Spleen (tissue), 11 donors: ENCODE results near the gene GAS6. TPM values are rescaled to one million over a fixed set of nuclear protein-coding genes. Genes with fewer than 3 reads are reported as not detected.

Experiments used
- DNase-seq: peaks from one replicate; pipeline ENCODE4 v3.0.0-alpha.2; 2020
- H3K27ac ChIP-seq, 8 donors: fragments of 200-600 bp; sonication (generic) in 7 of 8; 1 replicate in 4 of 8; 2 replicates in 4 of 8; pipeline versions ENCODE4 v1.5.0 to v1.8.0; 2016 to 2021; ENCODE audit warnings: inconsistent platforms in 4 of 8, mild to moderate bottlenecking in 4 of 8, moderate library complexity in 1 of 8
- H3K27me3 ChIP-seq, 7 donors: fragments of 200-600 bp; sonication (generic) in 6 of 7; replicated peaks in 1 of 7; 1 replicate in 4 of 7; 2 replicates in 3 of 7; pipeline versions ENCODE4 v1.5.0 to v1.8.0; 2016 to 2021; ENCODE audit warnings: inconsistent platforms in 3 of 7, mild to moderate bottlenecking in 1 of 7
- H3K36me3 ChIP-seq, 6 donors: fragments of 200-600 bp; sonication (generic) in 5 of 6; 1 replicate in 4 of 6; 2 replicates in 2 of 6; pipeline versions ENCODE4 v1.5.0 to v1.8.0; 2016 to 2021; ENCODE audit warnings: inconsistent platforms in 2 of 6
- H3K4me1 ChIP-seq, 6 donors: fragments of 200-600 bp; sonication (generic) in 5 of 6; 1 replicate in 3 of 6; 2 replicates in 3 of 6; pipeline versions ENCODE4 v1.5.0 to v1.8.0; 2016 to 2021; ENCODE audit warnings: inconsistent platforms in 3 of 6
- H3K4me3 ChIP-seq, 8 donors: fragments of 200-600 bp; sonication (generic) in 7 of 8; 1 replicate in 4 of 8; 2 replicates in 4 of 8; pipeline versions ENCODE4 v1.5.0 to v1.8.0; 2016 to 2021; ENCODE audit warnings: inconsistent platforms in 4 of 8, mild to moderate bottlenecking in 4 of 8, moderate library complexity in 2 of 8
- H3K9me3 ChIP-seq, 8 donors: fragments of 200-600 bp; sonication (generic) in 7 of 8; 1 replicate in 4 of 8; 2 replicates in 4 of 8; pipeline versions ENCODE4 v1.5.0 to v1.8.0; 2016 to 2021; ENCODE audit warnings: inconsistent platforms in 4 of 8
- POLR2A ChIP-seq, 3 donors: fragments of 450-650 bp; IDR thresholded peaks; one replicate each; pipeline ENCODE4 v1.5.1; 2017; ENCODE audit warnings: antibody characterized with exemption in 3 of 3, mild to moderate bottlenecking in 1 of 3
- POLR2AphosphoS5 ChIP-seq, 3 donors: sonication (generic); formaldehyde crosslinking; IDR thresholded peaks; one replicate each; pipeline ENCODE4 v1.5.1; 2017; ENCODE audit warnings: antibody characterized with exemption in 3 of 3
- WGBS, 5 donors: extraction: QIAGEN DNeasy Blood & Tissue Kit in 3 of 5; methylation state at CpG; one replicate each; pipeline versions ENCODE4 v1.1.5 to v1.1.7; 2013 to 2018; 5-methylcytosine and 5-hydroxymethylcytosine counted together
- intact Hi-C: fragments of 100-400 bp; cut with DNase I; formaldehyde crosslinking; loops from one replicate; pipeline ENCODE4 v1.15.0; 2023; ENCODE audit warnings: low total_unique reads
- polyA plus RNA-seq, 3 donors: library from polyadenylated mRNA; stranded (reverse); fragments of 200-250 nt; gene quantifications; one replicate each; pipeline ENCODE4 v1.2.1, GENCODE V29; 2013
- total RNA-seq, 7 donors: library from RNA; depleted of rRNA in 3 of 7; stranded (reverse); fragments of >200 nt in 3 of 7; fragmentation: NEBNext Ultra II Directional in 4 of 7; extraction: Animal tissue kit (Norgen Biotek cat#: 25700) in 4 of 7; gene quantifications; one replicate each; pipeline versions ENCODE4 v1.1.0 to v1.2.1, GENCODE V29; 2016 to 2021
- TF ChIP-seq, protein P1 (sequence below), 11 experiments: fragments of 200-600 bp in 7 of 11; fragments of 450-650 bp in 4 of 11; sonication (generic) in 4 of 11; IDR thresholded peaks in 8 of 11; conservative IDR thresholded peaks in 3 of 11; 1 replicate in 7 of 11; 2 replicates in 4 of 11; pipeline versions ENCODE4 v1.4.0 to v1.8.0; 2016 to 2021; ENCODE audit warnings: antibody characterized with exemption in 11 of 11, inconsistent platforms in 4 of 11, mild to moderate bottlenecking in 1 of 11
- donor health status: healthy with polysubstance abuse.
- donor health status: DM: no; HTN: no; CAD: no; lungs with moderate emphysema.
- donor health status: DM: no; HTN: no; CAD: no.
- donor health status: Bipolar disorder and iron deficiency.
- donor health status: healthy.
- donor health status: DM: no; HTN: no; CAD: no.
- donor health status: DM: yes; HTN: yes; CAD: no.

The GAS6 gene
- total and polyA plus RNA-seq, 10 donors, result 16.7 to 54.5 (median 35.0) TPM

- Histone ChIP-seq H3K36me3 (no peaks in the 10 kb centered on the region), H3K4me3 (no peak overlapping the region), H3K27ac (no peak overlapping the region), H3K27me3 (peaks cover 0 to 64% (median 20%) of the 10 kb centered on the region in 7 donors), H3K4me1 (peaks cover 7 to 46% (median 23%) of the 10 kb centered on the region in 6 donors), H3K9me3 (peaks cover 0 to 8% (median 0%) of the 10 kb centered on the region in 8 donors)
- no peak for DNase-seq
- intact Hi-C loops, result no loop called here
- TF ChIP-seq, protein P1, sequence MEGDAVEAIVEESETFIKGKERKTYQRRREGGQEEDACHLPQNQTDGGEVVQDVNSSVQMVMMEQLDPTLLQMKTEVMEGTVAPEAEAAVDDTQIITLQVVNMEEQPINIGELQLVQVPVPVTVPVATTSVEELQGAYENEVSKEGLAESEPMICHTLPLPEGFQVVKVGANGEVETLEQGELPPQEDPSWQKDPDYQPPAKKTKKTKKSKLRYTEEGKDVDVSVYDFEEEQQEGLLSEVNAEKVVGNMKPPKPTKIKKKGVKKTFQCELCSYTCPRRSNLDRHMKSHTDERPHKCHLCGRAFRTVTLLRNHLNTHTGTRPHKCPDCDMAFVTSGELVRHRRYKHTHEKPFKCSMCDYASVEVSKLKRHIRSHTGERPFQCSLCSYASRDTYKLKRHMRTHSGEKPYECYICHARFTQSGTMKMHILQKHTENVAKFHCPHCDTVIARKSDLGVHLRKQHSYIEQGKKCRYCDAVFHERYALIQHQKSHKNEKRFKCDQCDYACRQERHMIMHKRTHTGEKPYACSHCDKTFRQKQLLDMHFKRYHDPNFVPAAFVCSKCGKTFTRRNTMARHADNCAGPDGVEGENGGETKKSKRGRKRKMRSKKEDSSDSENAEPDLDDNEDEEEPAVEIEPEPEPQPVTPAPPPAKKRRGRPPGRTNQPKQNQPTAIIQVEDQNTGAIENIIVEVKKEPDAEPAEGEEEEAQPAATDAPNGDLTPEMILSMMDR (IDR thresholded peaks at IDR 0.05 in 8 of 11, conservative IDR thresholded peaks at IDR 0.05 in 3 of 11), result no peak
- no peak for TF ChIP-seq POLR2AphosphoS5 (IDR thresholded peaks at IDR 0.05)
- 76 to 97% (median 88%) methylated on average over 4 of the region's 4 CpGs for WGBS, 5 donors
Observed at GRCh38 chr13:113865427-113865826, 1.6 kb upstream of the GAS6 start.

- H3K9me3 ChIP-seq, result peaks cover 0 to 8% (median 0%) of the 10 kb centered on the region in 8 donors
- H3K4me3 ChIP-seq, result peak overlapping the region; percentile 20 to 76 (median 62)
- H3K27me3 ChIP-seq, result peaks cover 0 to 64% (median 20%) of the 10 kb centered on the region in 7 donors
- no peaks in the 10 kb centered on the region for H3K36me3 ChIP-seq
- TF ChIP-seq POLR2A (IDR thresholded peaks at IDR 0.05) (no peak), POLR2AphosphoS5 (IDR thresholded peaks at IDR 0.05) (no peak)
- TF ChIP-seq, protein P1 (IDR thresholded peaks at IDR 0.05 in 8 of 11, conservative IDR thresholded peaks at IDR 0.05 in 3 of 11), result no peak
- DNase-seq, result no peak
- peak overlapping the region in 3 of 8 donors; percentile 26 to 70 (median 32) for H3K27ac ChIP-seq
- peaks cover 7 to 49% (median 23%) of the 10 kb centered on the region in 6 donors for H3K4me1 ChIP-seq
- WGBS, 5 donors, result 19 to 25% (median 24%) methylated on average over 10 of the region's 10 CpGs
- intact Hi-C loops, result no loop called here
Observed at GRCh38 chr13:113864273-113864890, 506 bp upstream of the GAS6 start.

DNA sequence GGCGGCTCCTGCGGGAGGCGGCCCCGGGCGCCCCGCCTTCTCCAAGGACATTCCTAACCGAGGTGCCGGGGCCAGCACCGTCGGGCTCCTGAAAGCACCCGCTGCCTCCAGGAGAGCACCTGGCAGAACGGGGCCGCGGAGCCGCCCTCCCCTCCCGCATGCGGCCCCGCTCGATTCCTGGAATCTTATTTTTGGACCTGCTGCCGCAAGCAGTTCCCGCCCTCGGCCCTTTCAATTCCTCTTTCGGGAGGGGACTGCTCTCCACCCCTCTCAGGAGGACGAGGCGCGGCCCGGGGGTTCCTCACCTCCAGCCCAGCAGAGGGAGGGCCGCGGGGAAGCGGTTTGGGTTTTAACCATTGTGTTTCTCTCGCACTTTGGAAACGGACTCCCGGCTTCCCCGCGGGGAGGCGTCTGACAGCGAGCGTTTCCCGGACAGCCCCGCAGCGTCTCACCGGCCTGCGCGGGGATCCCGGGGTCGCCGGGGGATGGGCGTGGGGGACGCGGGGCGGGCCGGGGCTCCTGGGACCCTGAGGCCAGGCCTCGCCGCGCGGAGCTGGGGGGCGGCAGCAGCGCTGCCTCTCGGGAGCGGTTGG lies 849 bp downstream of the GAS6 start:
- 4 to 13% (median 5%) methylated on average over 21 to 60 of the region's 60 CpGs for WGBS, 5 donors
- H3K9me3 ChIP-seq, result peaks cover 0 to 4% (median 0%) of the 10 kb centered on the region in 8 donors

More for the DNA sequence above, 849 bp downstream of the GAS6 start:
- intact Hi-C loops, result no loop called here
- no peak for TF ChIP-seq POLR2A (IDR thresholded peaks at IDR 0.05)
- TF ChIP-seq, protein P1 (IDR thresholded peaks at IDR 0.05 in 8 of 11, conservative IDR thresholded peaks at IDR 0.05 in 3 of 11), result no peak
- TF ChIP-seq POLR2AphosphoS5 (IDR thresholded peaks at IDR 0.05), result peak in 2 of 3 donors; percentile 35 to 48
- no peaks in the 10 kb centered on the region for H3K36me3 ChIP-seq
- H3K27ac ChIP-seq, result peak overlapping the region in 6 of 8 donors; percentile 51 to 70 (median 68)
- H3K4me3 ChIP-seq, result peak overlapping the region; percentile 53 to 76 (median 62)
- peaks cover 7 to 49% (median 23%) of the 10 kb centered on the region in 6 donors for H3K4me1 ChIP-seq
- peaks cover 0 to 64% (median 20%) of the 10 kb centered on the region in 7 donors for H3K27me3 ChIP-seq
- DNase-seq, result no peak
